ENCODE measurements around the gene TUBB4A.

DNA sequence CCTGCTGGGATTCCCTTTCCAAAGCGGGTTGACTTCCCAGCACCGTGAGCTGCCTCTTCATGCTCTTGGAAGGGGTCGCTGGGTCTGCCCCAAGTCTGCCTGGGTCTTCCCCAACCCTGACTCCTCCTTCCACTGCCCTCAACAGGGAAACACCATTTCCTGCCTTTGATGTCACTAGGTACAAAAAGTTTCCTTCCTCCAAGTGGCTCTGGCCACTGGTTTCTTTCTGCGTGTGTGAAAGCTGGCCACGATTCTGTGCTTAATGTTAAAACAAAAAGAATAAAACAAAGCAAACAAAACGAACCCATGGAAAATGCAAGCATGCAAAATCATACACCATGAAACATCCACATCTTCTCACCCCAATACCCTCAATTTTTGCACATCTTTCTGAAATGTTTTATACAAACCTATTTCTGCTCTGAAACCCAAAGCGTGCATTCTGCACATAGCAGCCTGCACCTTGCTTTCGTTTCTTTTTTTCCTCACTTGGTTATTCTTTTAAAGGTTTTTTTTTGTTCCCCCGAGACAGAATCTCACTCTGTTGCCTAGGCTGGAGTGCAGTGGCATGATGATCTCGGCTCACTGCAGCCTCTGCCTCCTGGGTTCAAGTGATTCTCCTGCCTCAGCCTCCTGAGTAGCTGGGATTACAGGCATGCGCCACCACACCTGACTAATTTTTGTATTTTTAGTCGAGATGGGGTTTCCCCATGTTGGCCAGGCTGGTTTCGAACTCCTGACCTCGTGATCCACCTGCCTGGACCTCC is 16.2 kb upstream of the TUBB4A start:
- TF ChIP-seq, protein P1, sequence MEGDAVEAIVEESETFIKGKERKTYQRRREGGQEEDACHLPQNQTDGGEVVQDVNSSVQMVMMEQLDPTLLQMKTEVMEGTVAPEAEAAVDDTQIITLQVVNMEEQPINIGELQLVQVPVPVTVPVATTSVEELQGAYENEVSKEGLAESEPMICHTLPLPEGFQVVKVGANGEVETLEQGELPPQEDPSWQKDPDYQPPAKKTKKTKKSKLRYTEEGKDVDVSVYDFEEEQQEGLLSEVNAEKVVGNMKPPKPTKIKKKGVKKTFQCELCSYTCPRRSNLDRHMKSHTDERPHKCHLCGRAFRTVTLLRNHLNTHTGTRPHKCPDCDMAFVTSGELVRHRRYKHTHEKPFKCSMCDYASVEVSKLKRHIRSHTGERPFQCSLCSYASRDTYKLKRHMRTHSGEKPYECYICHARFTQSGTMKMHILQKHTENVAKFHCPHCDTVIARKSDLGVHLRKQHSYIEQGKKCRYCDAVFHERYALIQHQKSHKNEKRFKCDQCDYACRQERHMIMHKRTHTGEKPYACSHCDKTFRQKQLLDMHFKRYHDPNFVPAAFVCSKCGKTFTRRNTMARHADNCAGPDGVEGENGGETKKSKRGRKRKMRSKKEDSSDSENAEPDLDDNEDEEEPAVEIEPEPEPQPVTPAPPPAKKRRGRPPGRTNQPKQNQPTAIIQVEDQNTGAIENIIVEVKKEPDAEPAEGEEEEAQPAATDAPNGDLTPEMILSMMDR (IDR thresholded peaks at IDR 0.05): no peak
- TF ChIP-seq POLR2A (IDR thresholded peaks at IDR 0.05): no peak

All from lower leg skin (tissue), 3 donors.